HG03108 (cell line): ENCODE measurements around the gene ARL15.

Source experiments
- ATAC-seq: cut with Tn5 transposase; IDR thresholded peaks from one replicate; pipeline ENCODE4 v1.9.1; 2021; ENCODE audit warnings: moderate library complexity; ENCODE audit not compliant: unreplicated experiment

Gene ARL15

GRCh38 chr5:54162184-54162583 lies 148.2 kb downstream of the ARL15 start:
- ATAC-seq = no peak

GRCh38 chr5:54160329-54160728 lies 150.0 kb downstream of the ARL15 start:
- no peak for ATAC-seq

- no peak for ATAC-seq
Observed at GRCh38 chr5:54159893-54160195, 150.5 kb downstream of the ARL15 start.

GRCh38 chr5:54159153-54159892 lies 151.1 kb downstream of the ARL15 start:
- ATAC-seq = no peak

- ATAC-seq = no peak
Observed at GRCh38 chr5:54156577-54156976, 153.8 kb downstream of the ARL15 start.

- ATAC-seq = no peak
Observed at GRCh38 chr5:54150841-54151240, 159.5 kb downstream of the ARL15 start.

- no peak for ATAC-seq
Observed at GRCh38 chr5:54148858-54149257, 161.5 kb downstream of the ARL15 start.

- ATAC-seq = no peak
Observed at GRCh38 chr5:54148067-54148845, 162.1 kb downstream of the ARL15 start.

GRCh38 chr5:54146916-54147315 lies 163.5 kb downstream of the ARL15 start:
- ATAC-seq = no peak

- ATAC-seq = no peak
Observed at GRCh38 chr5:54146390-54146789, 164.0 kb downstream of the ARL15 start.

- ATAC-seq = no peak
Observed at GRCh38 chr5:54140247-54140840, 170.0 kb downstream of the ARL15 start.

- ATAC-seq = no peak
Observed at GRCh38 chr5:54136516-54137440, 173.6 kb downstream of the ARL15 start.

- ATAC-seq = no peak
Observed at GRCh38 chr5:54135042-54135441, 175.3 kb downstream of the ARL15 start.

GRCh38 chr5:54133917-54134316 lies 176.5 kb downstream of the ARL15 start:
- ATAC-seq = no peak

GRCh38 chr5:54120473-54120872 lies 189.9 kb downstream of the ARL15 start:
- no peak for ATAC-seq

GRCh38 chr5:54117957-54118356 lies 192.4 kb downstream of the ARL15 start:
- ATAC-seq = no peak

- no peak for ATAC-seq
Observed at GRCh38 chr5:54115735-54116403, 194.5 kb downstream of the ARL15 start.

GRCh38 chr5:54113060-54113459 lies 197.3 kb downstream of the ARL15 start:
- no peak for ATAC-seq

- ATAC-seq = no peak
Observed at GRCh38 chr5:54109626-54110330, 200.6 kb downstream of the ARL15 start.

- ATAC-seq = no peak
Observed at GRCh38 chr5:54108136-54108535, 202.2 kb downstream of the ARL15 start.
